GM23248 (cell line): ENCODE measurements around the gene TRA2A. TPM values are rescaled to one million over a fixed set of nuclear protein-coding genes. Genes with fewer than 3 reads are reported as not detected.

ENCODE experiments used
- DNase-seq: peaks from one replicate; pipeline ENCODE4 v3.0.0-alpha.2; 2015
- H2AFZ ChIP-seq: fragments of 200-600 bp; sonication (generic); 2 replicates; pipeline ENCODE4 v1.6.1; 2016; ENCODE audit warnings: antibody characterized with exemption
- H3F3A ChIP-seq: fragments of 200-600 bp; sonication (generic); 2 replicates; pipeline ENCODE4 v1.6.1; 2016; ENCODE audit warnings: mild to moderate bottlenecking, antibody characterized with exemption, mixed run types; ENCODE audit not compliant: insufficient read depth
- H3K27ac ChIP-seq: fragments of 200-600 bp; sonication (generic); 2 replicates; pipeline ENCODE4 v1.5.1; 2016; ENCODE audit warnings: mild to moderate bottlenecking
- H3K27me3 ChIP-seq: fragments of 200-600 bp; sonication (generic); replicated peaks from 2 replicates; pipeline ENCODE4 v1.6.1; 2016; ENCODE audit warnings: mild to moderate bottlenecking; ENCODE audit not compliant: insufficient read depth
- H3K36me3 ChIP-seq: fragments of 200-600 bp; sonication (generic); 2 replicates; pipeline ENCODE4 v1.6.1; 2016; ENCODE audit warnings: low read depth, mild to moderate bottlenecking
- H3K4me1 ChIP-seq: fragments of 200-600 bp; sonication (generic); 2 replicates; pipeline ENCODE4 v1.6.1; 2016; ENCODE audit warnings: mild to moderate bottlenecking; ENCODE audit not compliant: insufficient read depth
- H3K4me2 ChIP-seq: fragments of 200-600 bp; sonication (generic); one replicate; pipeline ENCODE4 v1.6.1; 2016; ENCODE audit warnings: mild to moderate bottlenecking; ENCODE audit not compliant: unreplicated experiment
- H3K4me3 ChIP-seq: fragments of 200-600 bp; sonication (generic); 2 replicates; pipeline ENCODE4 v1.5.1; 2016; ENCODE audit warnings: mild to moderate bottlenecking
- H3K79me2 ChIP-seq: fragments of 200-600 bp; sonication (generic); 2 replicates; pipeline ENCODE4 v1.6.1; 2016; ENCODE audit warnings: mild to moderate bottlenecking; ENCODE audit not compliant: insufficient read depth
- H3K9ac ChIP-seq: fragments of 200-600 bp; sonication (generic); 2 replicates; pipeline ENCODE4 v1.6.1; 2016; ENCODE audit warnings: mild to moderate bottlenecking
- H3K9me2 ChIP-seq: fragments of 200-600 bp; sonication (generic); 2 replicates; pipeline ENCODE4 v1.6.1; 2016; ENCODE audit warnings: mixed run types, mild to moderate bottlenecking, moderate library complexity; ENCODE audit not compliant: insufficient read depth
- H3K9me3 ChIP-seq: fragments of 200-600 bp; sonication (generic); one replicate; pipeline ENCODE4 v1.6.1; 2017; ENCODE audit warnings: low read depth
- H4K20me1 ChIP-seq: fragments of 200-600 bp; sonication (generic); 2 replicates; pipeline ENCODE4 v1.6.0; 2016; ENCODE audit not compliant: insufficient read depth
- EZH2 ChIP-seq: fragments of 200-600 bp; sonication (generic); IDR thresholded peaks from 2 replicates; pipeline ENCODE4 v1.6.1; 2018; ENCODE audit warnings: antibody characterized with exemption, mild to moderate bottlenecking; ENCODE audit not compliant: insufficient read depth, poor library complexity, severe bottlenecking
- EZH2phosphoT487 ChIP-seq: fragments of 200-600 bp; sonication (generic); IDR thresholded peaks from 2 replicates; pipeline ENCODE4 v1.6.1; 2018; ENCODE audit warnings: antibody characterized with exemption, moderate library complexity, mild to moderate bottlenecking, low read depth; ENCODE audit not compliant: insufficient read depth
- WGBS, 2 experiments: methylation state at CpG; one replicate each; pipeline ENCODE4 v1.1.6; 2015 to 2017; ENCODE audit warnings: low lambda C conversion rate in 2 of 2, low coverage in 1 of 2; ENCODE audit errors: missing lambda C conversion rate in 2 of 2; 5-methylcytosine and 5-hydroxymethylcytosine counted together
- in situ Hi-C: fragments of 300-500 bp; cut with MboI; formaldehyde crosslinking; loops from 2 replicates; pipeline ENCODE4 v1.15.0; 2020
- polyA plus RNA-seq: library from polyadenylated mRNA; unstranded; fragments of >200 nt; fragmentation: Nextera tagmentation; extraction: Ambion mirVana; gene quantifications from 2 replicates; pipeline ENCODE4 v1.2.1, GENCODE V29; 2016
- total RNA-seq: library from RNA; depleted of rRNA; stranded (reverse); fragments of >200 nt; shearing (Covaris generic); gene quantifications from 2 replicates; pipeline ENCODE4 v1.2.3, GENCODE V29; 2014

Gene TRA2A
- total and polyA plus RNA-seq, 2 experiments from 2014 or later, result 26.2 to 87.9 TPM

DNA sequence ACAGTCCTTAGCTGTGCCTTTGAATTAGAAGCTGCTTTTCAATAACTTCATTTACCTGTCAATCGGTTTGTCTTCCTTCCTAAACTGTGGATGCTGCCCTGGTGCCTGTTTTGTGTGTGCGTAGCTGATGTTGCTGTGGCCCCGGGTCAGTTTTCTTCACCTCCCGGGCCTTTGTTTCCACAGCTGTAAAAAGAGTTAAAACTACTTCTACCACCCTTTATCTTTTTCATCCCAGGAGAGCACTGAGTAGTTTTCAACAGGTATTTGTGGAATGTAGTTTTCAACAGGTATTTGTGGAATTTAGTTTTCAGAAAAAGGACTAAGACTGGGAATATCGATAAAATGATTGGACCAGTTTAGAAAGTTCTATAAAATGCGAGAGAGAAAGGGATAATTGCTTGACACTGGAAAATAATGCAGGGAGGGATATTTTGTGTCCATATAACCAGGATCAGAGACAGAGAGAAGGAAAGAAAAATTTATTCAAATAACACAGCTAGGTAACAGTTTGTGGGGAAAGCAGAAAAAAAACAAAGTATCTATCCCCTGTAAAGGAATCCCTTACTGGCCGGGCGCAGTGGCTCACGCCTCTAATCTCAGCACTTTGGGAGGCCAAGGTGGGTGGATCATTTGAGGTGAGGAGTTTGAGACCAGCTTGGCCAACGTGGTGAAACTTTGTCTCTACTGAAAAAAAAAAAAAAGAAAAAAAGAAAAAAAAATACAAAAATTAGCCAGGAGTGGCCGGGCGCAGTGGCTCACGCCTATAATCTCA is 45.6 kb downstream of the TRA2A start:
- Histone ChIP-seq H3K9me3 (no peaks in the 10 kb centered on the region), H3K27ac (no peak overlapping the region), H2AFZ (no peak overlapping the region), H3K9me2 (no peaks in the 10 kb centered on the region), H3K4me2 (no peak overlapping the region), H3F3A (peaks cover 7% of the 10 kb centered on the region; the same call in 1 of the 2 replicates), H3K36me3 (no peaks in the 10 kb centered on the region), H3K9ac (no peak overlapping the region), H3K79me2 (no peaks in the 10 kb centered on the region), H3K4me1 (no peaks in the 10 kb centered on the region), H3K4me3 (no peak overlapping the region), H3K27me3 (no peaks in the 10 kb centered on the region), H4K20me1 (no peaks in the 10 kb centered on the region)
- 86% methylated on average over 13 of the region's 13 CpGs for WGBS, 2 experiments
- in situ Hi-C loops, result no loop called here
- no peak for DNase-seq
- TF ChIP-seq EZH2phosphoT487, result no peak
- TF ChIP-seq EZH2, result no peak

DNA sequence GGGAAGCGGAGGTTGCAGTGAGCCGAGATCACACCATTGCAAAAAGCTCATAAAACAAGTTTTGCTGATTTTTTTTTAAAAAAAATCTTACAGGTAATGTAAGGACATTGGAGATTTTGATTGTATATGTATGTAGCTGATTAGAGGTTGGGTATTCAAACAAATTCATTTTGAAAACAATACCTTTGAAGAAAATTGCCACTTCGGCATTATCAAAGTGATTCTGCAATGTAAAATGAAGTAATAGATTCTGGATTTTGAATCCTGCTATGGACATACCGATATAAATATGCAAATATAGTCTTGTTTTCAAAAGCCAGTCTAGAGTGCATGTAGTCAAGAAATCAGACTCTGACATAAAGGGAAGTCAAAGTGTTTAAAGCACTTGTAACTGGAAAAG is 49.1 kb downstream of the TRA2A start:
- no peak overlapping the region for H3K4me3 ChIP-seq
- no peak for DNase-seq
- in situ Hi-C loops, result no loop called here
- peaks cover 20% of the 10 kb centered on the region for H3K27me3 ChIP-seq
- TF ChIP-seq EZH2phosphoT487, result no peak
- TF ChIP-seq EZH2, result no peak
- H2AFZ ChIP-seq, result no peak overlapping the region
- H3K9ac ChIP-seq, result no peak overlapping the region
- no peak overlapping the region for H3K27ac ChIP-seq
- H3K9me2 ChIP-seq, result no peaks in the 10 kb centered on the region
- H3K4me2 ChIP-seq, result no peak overlapping the region
- H4K20me1 ChIP-seq, result no peaks in the 10 kb centered on the region
- 81 to 83% methylated on average over 4 of the region's 4 CpGs for WGBS, 2 experiments
- H3K79me2 ChIP-seq, result no peaks in the 10 kb centered on the region
- H3F3A ChIP-seq, result peaks cover 3% of the 10 kb centered on the region; the same call in 1 of the 2 replicates
- H3K36me3 ChIP-seq, result no peaks in the 10 kb centered on the region
- no peaks in the 10 kb centered on the region for H3K9me3 ChIP-seq
- H3K4me1 ChIP-seq, result no peaks in the 10 kb centered on the region

- H3K27me3 ChIP-seq, result peaks cover 48% of the 10 kb centered on the region
- in situ Hi-C loops, result no loop called here
Observed at GRCh38 chr7:23477962-23478866, 53.6 kb downstream of the TRA2A start.

DNA sequence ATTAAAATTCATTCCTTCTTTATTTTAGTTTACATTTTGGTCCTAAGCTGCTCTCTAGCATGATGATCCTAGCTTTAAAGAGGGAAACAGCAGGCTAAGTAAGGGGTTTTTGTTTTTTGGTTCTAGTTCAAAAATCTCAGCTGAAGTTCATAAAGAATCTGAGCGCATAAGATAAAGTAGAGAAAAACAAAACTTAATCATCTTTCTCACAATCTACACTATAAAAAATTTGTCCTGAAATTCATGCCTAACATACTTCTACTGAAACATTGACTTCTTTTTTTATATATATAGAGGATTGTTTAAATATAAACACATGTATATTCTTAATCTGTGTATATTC is 54.7 kb downstream of the TRA2A start:
- Histone ChIP-seq H3K4me1 (peaks cover 4% of the 10 kb centered on the region; the same call in 1 of the 2 replicates), H3K9ac (no peak overlapping the region), H4K20me1 (no peaks in the 10 kb centered on the region), H2AFZ (no peak overlapping the region), H3K4me3 (no peak overlapping the region), H3K9me2 (no peaks in the 10 kb centered on the region), H3K79me2 (no peaks in the 10 kb centered on the region), H3F3A (peaks cover 12% of the 10 kb centered on the region), H3K27ac (no peak overlapping the region), H3K27me3 (peaks cover 48% of the 10 kb centered on the region), H3K4me2 (no peak overlapping the region), H3K9me3 (no peaks in the 10 kb centered on the region), H3K36me3 (no peaks in the 10 kb centered on the region)
- DNase-seq, result no peak
- WGBS, 2 experiments, result 45 to 66% methylated on average over 1 of the region's 1 CpG
- TF ChIP-seq EZH2phosphoT487 (no peak), EZH2 (no peak)
- in situ Hi-C loops, result no loop called here

More at GRCh38 chr7:23477962-23478866, 53.6 kb downstream of the TRA2A start:
- 57 to 58% methylated on average over 6 of the region's 6 CpGs for WGBS, 2 experiments
- Histone ChIP-seq H3K9ac (no peak overlapping the region), H2AFZ (no peak overlapping the region), H4K20me1 (no peaks in the 10 kb centered on the region), H3K4me1 (peaks cover 4% of the 10 kb centered on the region; the same call in 1 of the 2 replicates), H3K36me3 (no peaks in the 10 kb centered on the region), H3K9me3 (no peaks in the 10 kb centered on the region), H3K27ac (no peak overlapping the region), H3K4me2 (no peak overlapping the region), H3F3A (0 out of 2 replicates have a peak, but pooled peaks cover 1% of the 10 kb centered on the region), H3K4me3 (no peak overlapping the region), H3K79me2 (no peaks in the 10 kb centered on the region), H3K9me2 (no peaks in the 10 kb centered on the region)
- no peak for DNase-seq
- TF ChIP-seq EZH2phosphoT487, result no peak
- peak; percentile 79 for TF ChIP-seq EZH2
